PC-9 (cell line): ENCODE data around the gene ANXA7. TPM values are rescaled to one million over a fixed set of nuclear protein-coding genes. Genes with fewer than 3 reads are reported as not detected.

Experiments used
- BruUV-seq: library from RNA; stranded (reverse); fragments of 400-500 nt; replicated peaks from 2 replicates; lab custom pipeline; 2021; lab: Mats Ljungman, UMichigan
- CTCF ChIA-PET: fragments of 300-600 bp; sonication (Branson Sonifier 250); formaldehyde crosslinking; loops from one replicate; lab custom pipeline; 2022; ENCODE audit warnings: antibody characterized with exemption; lab: Charles Lee
- POLR2A ChIA-PET: fragments of 300-600 bp; sonication (Branson Sonifier 250); formaldehyde crosslinking; loops from one replicate; lab custom pipeline; 2022; ENCODE audit warnings: antibody characterized with exemption; ENCODE audit not compliant: unreplicated experiment; lab: Charles Lee
- DNase-seq, 2 experiments: peaks; one replicate each; pipeline versions ENCODE4 v3.0.0 to v3.0.0-alpha.2; 2015 to 2022; ENCODE audit warnings: mixed read lengths in 1 of 2
- H2AFZ ChIP-seq: fragments of 200-600 bp; sonication (generic); 2 replicates; pipeline ENCODE4 v1.8.1; 2017; ENCODE audit warnings: antibody characterized with exemption
- H3F3A ChIP-seq: fragments of 200-600 bp; sonication (generic); 2 replicates; pipeline ENCODE4 v1.8.1; 2017; ENCODE audit warnings: antibody characterized with exemption, mild to moderate bottlenecking, low read depth; ENCODE audit not compliant: insufficient read depth
- H3K27ac ChIP-seq: fragments of 200-600 bp; sonication (generic); 2 replicates; pipeline ENCODE4 v1.6.1; 2016; ENCODE audit warnings: mixed run types
- H3K27me3 ChIP-seq: fragments of 200-600 bp; sonication (generic); 2 replicates; pipeline ENCODE4 v1.6.1; 2016; ENCODE audit warnings: low read depth, mixed run types; ENCODE audit not compliant: insufficient read depth
- H3K36me3 ChIP-seq: fragments of 200-600 bp; sonication (generic); 2 replicates; pipeline ENCODE4 v1.6.1; 2016; ENCODE audit warnings: low read depth, mixed run types
- H3K4me1 ChIP-seq: fragments of 200-600 bp; sonication (generic); replicated peaks from 2 replicates; pipeline ENCODE4 v1.6.1; 2016; ENCODE audit warnings: mixed run types; ENCODE audit not compliant: insufficient read depth
- H3K4me2 ChIP-seq: fragments of 200-600 bp; sonication (generic); 2 replicates; pipeline ENCODE4 v1.6.1; 2017; ENCODE audit warnings: mixed run types
- H3K4me3 ChIP-seq: fragments of 200-600 bp; sonication (generic); 2 replicates; pipeline ENCODE4 v1.6.1; 2016; ENCODE audit warnings: mixed run types
- H3K79me2 ChIP-seq: fragments of 200-600 bp; sonication (generic); 2 replicates; pipeline ENCODE4 v1.6.1; 2017; ENCODE audit warnings: low read depth, mixed run types
- H3K9me2 ChIP-seq: fragments of 200-600 bp; sonication (generic); 2 replicates; pipeline ENCODE4 v1.8.1; 2017; ENCODE audit warnings: mild to moderate bottlenecking; ENCODE audit not compliant: insufficient read depth
- H3K9me3 ChIP-seq: fragments of 200-600 bp; sonication (generic); 2 replicates; pipeline ENCODE4 v1.8.1; 2016; ENCODE audit warnings: low read depth; ENCODE audit not compliant: insufficient read depth
- H4K20me1 ChIP-seq: fragments of 200-600 bp; sonication (generic); 2 replicates; pipeline ENCODE4 v1.8.1; 2017; ENCODE audit not compliant: insufficient read depth
- EZH2 ChIP-seq: fragments of 200-600 bp; sonication (generic); IDR thresholded peaks from 2 replicates; pipeline ENCODE4 v1.8.0; 2017; ENCODE audit warnings: antibody characterized with exemption, low read depth
- intact Hi-C: fragments of 100-400 bp; cut with micrococcal nuclease; formaldehyde crosslinking; loops from one replicate; pipeline ENCODE4 v1.10.0; 2022; ENCODE audit not compliant: unreplicated experiment
- total RNA-seq: library from RNA; stranded (reverse); gene quantifications from 2 replicates; pipeline ENCODE4 v1.2.3, GENCODE V29; 2021
- TF ChIP-seq, protein P1 (sequence below): fragments of 200-600 bp; sonication (generic); conservative IDR thresholded peaks from 2 replicates; pipeline ENCODE4 v1.6.1; 2017; ENCODE audit warnings: mixed run types, antibody characterized with exemption, mild to moderate bottlenecking, moderate library complexity

ANXA7 gene
- total RNA-seq, 1 experiment from 2014 or later, result 154 TPM

GRCh38 chr10:73439055-73439454 lies 25.2 kb upstream of the ANXA7 start:
- no peak for TF ChIP-seq EZH2
- TF ChIP-seq, protein P1, sequence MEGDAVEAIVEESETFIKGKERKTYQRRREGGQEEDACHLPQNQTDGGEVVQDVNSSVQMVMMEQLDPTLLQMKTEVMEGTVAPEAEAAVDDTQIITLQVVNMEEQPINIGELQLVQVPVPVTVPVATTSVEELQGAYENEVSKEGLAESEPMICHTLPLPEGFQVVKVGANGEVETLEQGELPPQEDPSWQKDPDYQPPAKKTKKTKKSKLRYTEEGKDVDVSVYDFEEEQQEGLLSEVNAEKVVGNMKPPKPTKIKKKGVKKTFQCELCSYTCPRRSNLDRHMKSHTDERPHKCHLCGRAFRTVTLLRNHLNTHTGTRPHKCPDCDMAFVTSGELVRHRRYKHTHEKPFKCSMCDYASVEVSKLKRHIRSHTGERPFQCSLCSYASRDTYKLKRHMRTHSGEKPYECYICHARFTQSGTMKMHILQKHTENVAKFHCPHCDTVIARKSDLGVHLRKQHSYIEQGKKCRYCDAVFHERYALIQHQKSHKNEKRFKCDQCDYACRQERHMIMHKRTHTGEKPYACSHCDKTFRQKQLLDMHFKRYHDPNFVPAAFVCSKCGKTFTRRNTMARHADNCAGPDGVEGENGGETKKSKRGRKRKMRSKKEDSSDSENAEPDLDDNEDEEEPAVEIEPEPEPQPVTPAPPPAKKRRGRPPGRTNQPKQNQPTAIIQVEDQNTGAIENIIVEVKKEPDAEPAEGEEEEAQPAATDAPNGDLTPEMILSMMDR, result no peak
- no TSS peak for BruUV-seq
- intact Hi-C loops, result no loop called here
- Histone ChIP-seq H3K9me3 (no peaks in the 10 kb centered on the region), H3K4me1 (no peaks in the 10 kb centered on the region), H2AFZ (no peak overlapping the region), H4K20me1 (no peaks in the 10 kb centered on the region), H3K27ac (no peak overlapping the region), H3F3A (no peaks in the 10 kb centered on the region), H3K27me3 (no peaks in the 10 kb centered on the region), H3K9me2 (no peaks in the 10 kb centered on the region), H3K36me3 (no peaks in the 10 kb centered on the region), H3K4me3 (no peak overlapping the region), H3K79me2 (no peaks in the 10 kb centered on the region), H3K4me2 (no peak overlapping the region)
- DNase-seq, result no peak
- CTCF ChIA-PET, result no interaction called here
- POLR2A ChIA-PET, result interaction anchor here (0.5 kb wide), 1 partner anchor 1357 kb away, joined by 3 read pairs; no protein-coding TSS in a partner anchor

GRCh38 chr10:73433538-73433867 lies 19.6 kb upstream of the ANXA7 start, which contains the start of gene MSS51:
TSS of gene MSS51 (minus strand) at chr10:73433561. CDS start at chr10:73428284, 5,277 bp downstream.
- no peak for DNase-seq
- H3K4me1 ChIP-seq, result no peaks in the 10 kb centered on the region
- no peak within 1 kb of the TSS for H3K4me3 ChIP-seq
- no peaks in the 10 kb centered on the region for H3K36me3 ChIP-seq
- no peak within 1 kb of the TSS for H2AFZ ChIP-seq
- intact Hi-C loops, result no loop called here
- CTCF ChIA-PET, result no interaction called here
- H3F3A ChIP-seq, result no peaks in the 10 kb centered on the region; the same call in 1 of the 2 replicates
- H3K9me2 ChIP-seq, result no peaks in the 10 kb centered on the region; the same call in 1 of the 2 replicates
- H3K27ac ChIP-seq, result no peak within 1 kb of the TSS
- TF ChIP-seq EZH2, result no peak
- TF ChIP-seq, protein P1, result no peak
- no TSS peak for BruUV-seq
- H4K20me1 ChIP-seq, result no peaks in the 10 kb centered on the region
- no peaks in the 10 kb centered on the region for H3K9me3 ChIP-seq
- H3K27me3 ChIP-seq, result no peaks in the 10 kb centered on the region
- no peak within 1 kb of the TSS for H3K4me2 ChIP-seq
- POLR2A ChIA-PET, result no interaction called here
- H3K79me2 ChIP-seq, result no peaks in the 10 kb centered on the region

DNA sequence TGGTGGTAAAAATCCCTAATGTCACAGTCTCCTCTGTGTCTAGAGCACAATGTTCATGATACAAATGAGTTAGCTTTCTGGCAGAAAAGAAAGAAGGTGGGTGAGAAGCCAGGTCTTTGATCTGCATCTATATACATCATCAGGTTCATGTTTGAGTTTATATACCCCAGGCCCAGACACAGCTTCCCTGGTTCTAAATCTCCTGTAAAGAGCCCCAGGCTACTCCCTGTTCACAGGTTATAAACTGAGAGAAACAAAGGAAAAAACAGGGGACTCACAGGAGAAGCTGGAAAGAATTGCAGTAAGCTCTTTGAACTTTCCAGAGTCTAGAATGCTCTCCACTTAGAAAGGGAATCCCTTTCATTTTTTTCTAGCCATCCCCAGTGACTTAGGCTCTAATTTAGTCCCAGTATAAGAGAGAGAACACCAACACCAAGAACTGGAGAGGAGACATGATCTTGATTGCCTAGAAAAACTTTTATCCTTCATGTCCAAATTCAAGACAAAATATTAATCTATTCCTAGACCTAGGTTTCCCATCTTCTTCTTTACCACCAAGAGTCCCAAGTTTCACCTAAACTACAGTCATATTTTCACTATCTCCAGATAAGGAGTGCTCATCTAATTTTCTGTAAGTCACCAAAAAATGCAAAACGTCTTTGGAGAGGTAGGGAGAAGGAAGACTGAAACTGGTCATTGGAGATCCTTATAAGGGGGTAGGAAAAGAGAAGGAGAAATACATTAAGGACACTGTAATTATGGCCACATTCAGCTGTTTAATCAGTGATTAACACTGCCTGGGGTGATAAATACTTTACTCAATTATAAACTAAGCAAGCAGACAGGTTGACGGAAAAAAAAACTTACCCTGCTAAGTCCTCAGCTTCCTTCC lies 19.0 kb upstream of the ANXA7 start:
- H3K4me2 ChIP-seq, result no peak overlapping the region
- no TSS peak for BruUV-seq
- H2AFZ ChIP-seq, result no peak overlapping the region
- H3K36me3 ChIP-seq, result no peaks in the 10 kb centered on the region
- POLR2A ChIA-PET, result no interaction called here
- H3K27ac ChIP-seq, result no peak overlapping the region
- no peaks in the 10 kb centered on the region; the same call in 1 of the 2 replicates for H3K9me2 ChIP-seq
- no peak overlapping the region for H3K4me3 ChIP-seq
- H3K9me3 ChIP-seq, result no peaks in the 10 kb centered on the region
- no peaks in the 10 kb centered on the region; the same call in 1 of the 2 replicates for H3F3A ChIP-seq
- TF ChIP-seq, protein P1, result no peak
- H4K20me1 ChIP-seq, result no peaks in the 10 kb centered on the region
- H3K4me1 ChIP-seq, result no peaks in the 10 kb centered on the region
- no peaks in the 10 kb centered on the region for H3K79me2 ChIP-seq
- DNase-seq, result no peak
- no peaks in the 10 kb centered on the region for H3K27me3 ChIP-seq
- intact Hi-C loops, result no loop called here
- CTCF ChIA-PET, result no interaction called here
